Fibroblast of villous mesenchyme (primary cell): ENCODE data around the gene TRAF3IP1. TPM values are rescaled to one million over a fixed set of nuclear protein-coding genes. Genes with fewer than 3 reads are reported as not detected.

Source experiments
- DNase-seq: peaks from one replicate; pipeline ENCODE4 v3.0.0-alpha.2; 2010; ENCODE audit warnings: low read depth
- H3K4me3 ChIP-seq: 2 replicates; pipeline ENCODE4 v1.5.1; 2011; ENCODE audit warnings: low read depth, mild to moderate bottlenecking, low read length
- total RNA-seq: library from RNA; depleted of rRNA; stranded (reverse); fragments of >200 nt; gene quantifications from 2 replicates; pipeline ENCODE4 v1.2.3, GENCODE V29; 2012
- TF ChIP-seq, protein P1 (sequence below): IDR thresholded peaks from 2 replicates; pipeline ENCODE4 v1.5.1; 2012; ENCODE audit warnings: low read depth, mild to moderate bottlenecking, low read length; ENCODE audit not compliant: insufficient read depth

Gene TRAF3IP1
- total RNA-seq, 1 donor = 7.8 TPM

DNA sequence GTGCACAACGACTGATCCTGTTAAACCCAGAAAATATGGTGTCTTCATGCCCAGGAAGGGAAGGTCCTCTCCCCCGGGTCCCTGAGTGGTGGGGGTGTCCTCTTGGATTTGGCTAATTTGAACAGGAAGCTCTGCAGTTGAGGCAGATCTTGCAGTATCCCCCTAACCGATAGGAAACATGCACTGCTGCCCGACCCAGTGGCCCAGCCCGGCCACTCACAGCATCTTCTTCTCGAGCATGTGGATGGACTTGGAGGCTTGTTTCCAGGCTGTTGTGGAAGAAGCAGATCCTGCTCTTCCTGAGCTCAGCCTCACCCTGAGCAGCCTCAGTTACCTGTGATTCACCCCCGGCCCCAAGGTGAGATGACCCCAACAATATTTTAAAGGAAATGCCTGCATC lies 60.0 kb downstream of the TRAF3IP1 start:
- TF ChIP-seq, protein P1, sequence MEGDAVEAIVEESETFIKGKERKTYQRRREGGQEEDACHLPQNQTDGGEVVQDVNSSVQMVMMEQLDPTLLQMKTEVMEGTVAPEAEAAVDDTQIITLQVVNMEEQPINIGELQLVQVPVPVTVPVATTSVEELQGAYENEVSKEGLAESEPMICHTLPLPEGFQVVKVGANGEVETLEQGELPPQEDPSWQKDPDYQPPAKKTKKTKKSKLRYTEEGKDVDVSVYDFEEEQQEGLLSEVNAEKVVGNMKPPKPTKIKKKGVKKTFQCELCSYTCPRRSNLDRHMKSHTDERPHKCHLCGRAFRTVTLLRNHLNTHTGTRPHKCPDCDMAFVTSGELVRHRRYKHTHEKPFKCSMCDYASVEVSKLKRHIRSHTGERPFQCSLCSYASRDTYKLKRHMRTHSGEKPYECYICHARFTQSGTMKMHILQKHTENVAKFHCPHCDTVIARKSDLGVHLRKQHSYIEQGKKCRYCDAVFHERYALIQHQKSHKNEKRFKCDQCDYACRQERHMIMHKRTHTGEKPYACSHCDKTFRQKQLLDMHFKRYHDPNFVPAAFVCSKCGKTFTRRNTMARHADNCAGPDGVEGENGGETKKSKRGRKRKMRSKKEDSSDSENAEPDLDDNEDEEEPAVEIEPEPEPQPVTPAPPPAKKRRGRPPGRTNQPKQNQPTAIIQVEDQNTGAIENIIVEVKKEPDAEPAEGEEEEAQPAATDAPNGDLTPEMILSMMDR = no peak
- no peak for DNase-seq
- no peak overlapping the region for H3K4me3 ChIP-seq

DNA sequence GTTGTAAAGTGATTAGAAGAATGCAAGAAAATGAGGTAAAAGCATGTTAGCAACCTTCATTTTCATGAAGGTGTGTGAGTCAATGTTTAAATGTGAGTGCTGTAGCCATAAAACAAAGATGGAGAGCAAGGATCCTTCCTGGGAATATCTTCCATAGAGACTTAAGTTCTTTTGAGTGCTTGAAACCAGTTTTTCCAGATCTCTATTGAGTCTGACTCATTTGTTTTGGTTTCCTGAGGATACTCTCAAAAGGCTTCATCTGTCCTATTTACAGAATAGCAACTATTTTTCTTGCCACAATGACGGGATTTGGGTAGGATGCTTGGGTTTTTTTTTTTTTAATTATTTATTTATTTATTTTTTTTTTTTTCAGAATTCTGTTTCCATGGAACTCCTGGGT lies 60.5 kb downstream of the TRAF3IP1 start:
- TF ChIP-seq, protein P1 = no peak
- DNase-seq = peak; percentile 80
- H3K4me3 ChIP-seq = no peak overlapping the region

DNA sequence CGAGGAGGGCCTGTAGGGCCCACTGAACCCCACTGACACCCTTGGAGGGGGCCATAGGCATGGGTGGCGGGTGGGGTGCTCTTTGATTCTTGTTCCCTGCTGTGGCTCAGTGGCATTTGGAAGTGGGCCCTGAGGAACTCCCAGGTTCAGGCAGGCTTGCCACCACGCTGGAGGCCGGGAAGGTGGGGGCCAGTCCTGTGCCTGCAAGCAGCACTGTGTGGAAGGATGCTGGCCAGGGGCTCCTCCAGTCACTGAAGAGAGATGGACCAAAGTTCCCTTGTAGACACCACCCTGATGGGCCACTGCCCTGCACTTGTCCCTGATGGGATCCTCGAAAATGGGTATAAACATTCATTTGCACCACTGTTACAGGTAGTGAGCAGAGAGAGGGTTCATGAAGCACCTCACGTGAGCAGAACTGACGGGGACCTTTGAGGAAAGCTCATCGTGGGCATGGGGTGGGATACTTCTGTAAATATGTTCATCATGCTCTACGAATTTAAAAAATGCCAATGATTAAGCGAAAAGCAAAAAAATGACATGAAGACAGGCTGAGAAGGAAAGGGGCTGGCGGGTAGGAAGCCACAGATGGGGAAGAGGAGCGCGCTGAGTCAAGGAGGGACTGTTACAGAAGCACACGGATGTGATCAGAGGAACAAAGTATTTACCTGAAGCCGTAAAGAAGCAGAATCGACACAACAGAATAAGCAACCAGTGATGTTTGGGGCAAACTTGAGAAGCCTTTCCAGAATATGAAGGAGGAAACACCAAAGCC lies 61.2 kb downstream of the TRAF3IP1 start:
- H3K4me3 ChIP-seq = no peak overlapping the region
- TF ChIP-seq, protein P1 = no peak
- DNase-seq = no peak

DNA sequence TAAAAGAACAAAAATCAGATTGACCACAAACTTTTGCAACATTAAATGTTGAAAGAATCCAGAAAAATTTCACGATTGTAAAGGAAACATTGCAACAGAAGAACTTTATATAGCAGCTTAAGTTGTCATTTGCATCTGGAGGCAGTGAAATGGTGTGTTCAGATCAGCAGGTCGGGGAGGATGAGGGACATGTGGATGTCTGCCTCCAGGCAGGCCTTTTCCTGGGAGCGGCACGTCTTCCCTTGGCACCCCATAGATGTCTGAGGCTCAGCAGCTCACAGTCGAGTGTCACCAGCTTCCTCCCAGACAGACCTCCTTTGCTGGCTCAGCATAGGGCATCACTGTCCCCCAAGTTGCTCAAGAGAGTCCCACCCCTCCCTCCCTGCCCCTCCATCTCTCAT lies 62.1 kb downstream of the TRAF3IP1 start:
- H3K4me3 ChIP-seq = no peak overlapping the region
- DNase-seq = peak; percentile 30
- TF ChIP-seq, protein P1 = no peak

DNA sequence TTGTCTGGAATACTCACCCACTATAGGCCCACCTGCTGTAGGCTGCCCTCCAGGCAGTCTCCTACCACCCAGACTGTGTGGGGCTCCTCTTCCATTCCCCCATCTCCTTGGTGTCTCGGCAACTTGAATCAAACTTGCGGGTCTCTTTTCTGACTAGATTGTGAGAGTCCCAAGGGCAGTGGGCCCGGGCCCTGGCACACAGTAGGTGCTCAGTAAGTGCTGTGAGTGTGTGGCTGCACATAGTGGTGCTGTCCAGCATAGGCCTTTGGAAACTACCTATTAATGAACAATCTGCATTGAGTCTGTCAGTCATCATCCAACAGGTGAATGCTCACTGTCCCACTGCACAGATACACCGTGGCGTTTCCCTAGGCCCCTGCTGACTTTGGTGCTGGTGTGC lies 62.8 kb downstream of the TRAF3IP1 start:
- DNase-seq = no peak
- H3K4me3 ChIP-seq = no peak overlapping the region
- TF ChIP-seq, protein P1 = no peak

DNA sequence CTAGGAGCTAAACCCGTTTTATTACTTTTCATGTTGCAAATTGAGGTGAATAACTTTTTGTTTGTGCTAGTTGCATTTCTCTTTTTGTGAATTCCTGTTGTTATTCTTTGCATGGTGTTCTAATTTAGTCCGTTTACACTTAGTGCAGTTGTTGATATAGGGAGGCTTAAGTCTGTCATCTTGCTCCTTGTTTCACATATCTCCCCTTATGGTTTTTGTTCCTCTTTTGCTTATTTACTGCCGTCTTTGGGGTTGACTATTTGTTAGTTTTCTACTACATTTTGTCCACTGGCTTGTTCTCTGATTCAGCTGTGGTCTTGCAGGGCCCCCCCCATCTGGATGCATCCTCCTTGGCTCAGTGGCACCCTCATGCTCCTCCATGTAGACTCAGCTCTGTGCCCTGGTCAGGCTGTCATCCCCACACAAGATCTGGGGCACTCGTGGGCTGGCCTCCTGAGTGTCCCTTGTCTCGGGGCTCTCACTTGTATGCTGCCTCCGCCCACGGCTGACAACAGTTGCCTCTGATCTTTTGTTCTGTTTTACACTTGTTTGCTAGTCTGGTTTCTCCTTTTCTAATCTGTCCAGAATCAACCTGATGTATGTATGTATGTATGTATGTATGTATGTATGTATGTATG lies 63.5 kb downstream of the TRAF3IP1 start:
- DNase-seq = no peak
- TF ChIP-seq, protein P1 = no peak
- no peak overlapping the region for H3K4me3 ChIP-seq
